GM18867 (cell line): ENCODE results near the gene POLR2H.

Experiments
- ATAC-seq: cut with Tn5 transposase; IDR thresholded peaks from one replicate; pipeline ENCODE4 v1.9.1; 2021; ENCODE audit warnings: mild to moderate bottlenecking, moderate library complexity; ENCODE audit not compliant: unreplicated experiment

The POLR2H gene

DNA sequence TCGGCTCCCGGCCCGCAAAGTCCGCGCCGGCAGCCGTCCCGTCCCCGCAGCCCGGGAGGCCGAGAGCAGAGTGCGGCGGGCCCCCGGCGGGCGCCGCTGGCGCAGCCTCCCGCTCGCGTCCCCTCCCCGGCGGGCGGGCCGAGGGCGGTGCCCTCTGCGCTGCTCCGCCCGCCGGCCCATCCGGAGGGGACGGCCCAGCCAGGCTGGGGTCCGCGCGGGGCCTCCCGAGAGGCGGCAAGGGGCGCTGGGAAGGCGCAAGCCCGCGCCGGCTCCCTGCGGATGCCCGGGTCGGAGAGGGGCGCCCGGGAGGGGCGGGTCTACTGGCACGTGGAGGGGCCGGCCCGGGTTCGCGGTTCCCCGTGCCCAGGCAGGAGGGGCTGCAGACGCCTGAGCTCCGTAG, at the start of gene POLR2H, which contains the start of gene CLCN2:
Gene POLR2H (plus strand): TSS at position 179 of the 400 bp plus-strand sequence. CDS start 1,783 bp downstream, outside the sequence.
Gene CLCN2 (minus strand): TSS at position 74 of the 400 bp plus-strand sequence. CDS start 126 bp downstream, outside the sequence.
- ATAC-seq = peak; percentile 43

DNA sequence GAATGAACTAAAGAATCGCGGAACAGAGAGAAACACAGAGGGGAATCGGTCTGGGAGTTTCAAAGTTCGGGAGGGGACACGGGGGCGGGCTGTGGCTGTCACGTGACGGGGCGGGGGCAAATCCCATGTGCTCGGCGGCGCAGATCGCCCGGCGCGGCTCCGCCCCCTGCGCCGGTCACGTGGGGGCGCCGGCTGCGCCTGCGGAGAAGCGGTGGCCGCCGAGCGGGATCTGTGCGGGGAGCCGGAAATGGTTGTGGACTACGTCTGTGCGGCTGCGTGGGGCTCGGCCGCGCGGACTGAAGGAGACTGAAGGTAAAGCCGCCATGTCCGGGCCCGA, 47.2 kb upstream of the POLR2H start, which contains the start of gene EIF4G1:
Gene EIF4G1 (plus strand): TSS at position 244 of the 337 bp plus-strand sequence. CDS start 1,191 bp downstream, outside the sequence.
- peak; percentile 84 for ATAC-seq

DNA sequence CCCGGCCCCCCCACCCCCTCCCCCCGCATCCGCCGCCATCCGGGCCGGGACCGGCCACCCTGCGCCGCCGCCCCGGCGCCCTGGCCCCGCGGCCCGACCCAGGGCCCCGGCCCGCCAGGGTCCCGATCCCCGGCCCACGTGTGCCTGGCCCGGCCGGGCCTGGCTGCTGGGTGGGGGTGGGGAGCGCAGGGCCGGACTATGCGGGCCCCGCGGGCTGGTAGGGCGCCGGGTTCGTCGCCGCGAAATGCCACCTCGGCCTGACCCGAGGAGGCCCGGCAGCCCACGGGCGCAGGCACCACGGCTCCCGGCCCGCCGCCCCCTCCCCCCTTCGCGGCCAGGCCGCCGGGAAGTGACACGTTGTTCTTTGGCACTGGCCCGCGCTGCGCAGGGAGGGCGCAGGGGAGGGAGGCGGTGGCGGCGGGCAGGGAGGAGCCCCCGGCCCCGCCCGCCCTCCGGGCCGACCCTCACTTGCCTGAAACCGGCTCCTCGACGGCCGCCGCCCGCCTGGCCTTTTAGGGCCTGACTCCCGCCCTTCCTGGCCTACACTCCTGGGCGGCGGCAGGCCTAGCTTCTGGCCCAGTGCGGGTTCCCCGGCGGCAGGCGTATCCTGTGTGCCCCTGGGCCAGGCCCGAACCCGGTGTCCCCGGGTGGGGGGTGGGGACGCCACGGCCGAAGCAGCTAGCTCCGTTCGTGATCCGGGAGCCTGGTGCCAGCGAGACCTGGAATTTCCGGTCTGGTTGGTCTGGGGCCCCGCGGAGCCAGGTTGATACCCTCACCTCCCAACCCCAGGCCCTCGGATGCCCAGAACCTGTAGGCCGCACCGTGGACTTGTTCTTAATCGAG, 46.6 kb upstream of the POLR2H start:
- peak; percentile 43 for ATAC-seq

DNA sequence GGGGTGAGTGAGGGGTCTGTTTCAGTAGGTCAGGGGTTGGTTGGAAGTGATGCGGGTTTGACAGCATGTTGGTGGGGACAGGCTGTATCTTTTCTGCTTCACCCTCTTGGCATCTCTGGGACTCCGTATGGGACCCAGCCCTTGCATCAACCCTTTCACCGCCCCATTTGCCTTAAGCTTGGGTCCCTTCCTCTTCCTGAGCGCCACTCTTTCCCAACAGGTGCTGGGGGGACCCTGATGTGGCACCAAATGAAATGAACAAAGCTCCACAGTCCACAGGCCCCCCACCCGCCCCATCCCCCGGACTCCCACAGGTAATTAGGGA, 46.0 kb upstream of the POLR2H start:
- peak; percentile 1 for ATAC-seq

DNA sequence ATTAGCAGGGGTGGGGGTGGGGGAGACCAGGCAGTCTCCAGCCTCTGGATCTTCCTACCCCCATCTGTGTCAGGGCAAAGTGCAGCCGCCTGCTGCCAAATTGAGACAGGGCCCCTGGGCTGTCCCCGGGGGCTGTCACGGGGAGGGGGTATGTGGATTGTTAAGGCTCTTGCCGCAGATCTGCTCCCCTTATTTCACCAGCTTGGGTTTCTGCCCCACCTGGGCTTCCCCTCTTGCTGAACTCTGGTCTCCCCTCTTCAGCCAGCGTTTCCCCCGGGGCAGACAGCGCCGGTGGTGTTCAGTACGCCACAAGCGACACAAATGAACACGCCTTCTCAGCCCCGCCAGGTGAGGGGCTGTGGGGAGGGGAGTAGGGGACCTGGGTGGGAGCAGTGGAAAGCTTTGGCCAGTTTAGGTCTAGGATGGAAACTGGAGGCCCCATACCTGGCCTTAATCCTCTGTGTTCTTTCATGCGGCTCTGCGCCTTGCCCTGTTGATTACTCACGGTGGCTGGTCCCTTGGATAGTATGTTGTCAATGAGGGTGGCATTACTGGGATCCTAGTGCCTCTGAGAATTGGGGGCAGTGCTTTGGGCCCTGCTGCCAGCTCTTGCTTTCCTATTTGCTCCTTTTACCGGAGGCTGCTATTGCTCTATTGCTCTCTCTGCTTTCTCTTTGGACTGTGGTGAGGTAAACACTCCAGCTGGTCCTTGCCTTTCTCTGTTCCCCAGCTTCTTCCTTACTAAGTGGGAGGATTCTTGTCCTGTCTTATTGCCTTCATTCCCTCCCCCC, 45.4 kb upstream of the POLR2H start:
- no peak for ATAC-seq

DNA sequence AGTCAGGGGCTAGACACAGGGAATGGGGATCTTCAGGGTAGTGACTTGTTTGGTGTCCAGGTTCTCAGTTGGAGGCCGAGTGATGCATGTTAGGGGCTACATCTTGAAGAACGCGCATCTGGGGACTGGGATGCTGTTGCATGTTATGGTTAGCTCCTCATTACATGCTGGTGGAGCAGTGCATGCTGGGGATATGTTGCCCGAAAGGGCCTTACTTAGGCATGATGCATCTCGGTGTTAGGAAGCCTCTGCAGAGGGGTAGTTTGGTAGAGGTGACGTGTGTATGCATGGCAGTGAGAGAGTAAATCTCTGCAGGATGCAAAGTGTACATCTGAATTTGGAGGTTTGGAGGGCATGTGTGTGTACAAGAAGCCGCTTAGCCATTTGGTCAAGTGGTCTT, 44.7 kb upstream of the POLR2H start:
- ATAC-seq = no peak

DNA sequence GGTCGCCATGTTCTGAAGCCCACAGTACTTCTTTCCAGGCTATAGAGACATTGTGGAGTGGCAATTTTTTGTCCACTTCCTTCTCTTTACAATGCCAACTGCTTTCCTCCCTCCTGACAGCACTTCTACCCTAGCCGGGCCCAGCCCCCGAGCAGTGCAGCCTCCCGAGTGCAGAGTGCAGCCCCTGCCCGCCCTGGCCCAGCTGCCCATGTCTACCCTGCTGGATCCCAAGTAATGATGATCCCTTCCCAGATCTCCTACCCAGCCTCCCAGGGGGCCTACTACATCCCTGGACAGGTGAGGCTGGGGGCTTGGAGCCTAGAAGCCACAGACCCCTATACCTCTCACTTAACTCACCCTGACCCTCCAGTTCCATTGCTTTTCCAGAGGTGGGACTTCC, 44.3 kb upstream of the POLR2H start:
- ATAC-seq = no peak

DNA sequence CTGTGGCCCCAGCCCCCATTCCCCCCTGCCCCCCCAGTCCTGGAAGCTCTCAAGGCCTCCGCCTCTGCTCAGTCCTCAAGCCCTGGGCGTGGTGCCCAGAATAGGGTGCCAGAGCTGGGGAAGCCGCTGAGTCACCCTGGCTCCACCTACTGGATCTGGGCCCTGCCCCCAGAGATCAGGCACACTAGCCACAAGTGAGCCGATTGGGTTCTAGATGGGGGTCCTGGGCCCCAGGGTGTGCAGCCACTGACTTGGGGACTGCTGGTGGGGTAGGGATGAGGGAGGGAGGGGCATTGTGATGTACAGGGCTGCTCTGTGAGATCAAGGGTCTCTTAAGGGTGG, 41.4 kb upstream of the POLR2H start:
- ATAC-seq = no peak

DNA sequence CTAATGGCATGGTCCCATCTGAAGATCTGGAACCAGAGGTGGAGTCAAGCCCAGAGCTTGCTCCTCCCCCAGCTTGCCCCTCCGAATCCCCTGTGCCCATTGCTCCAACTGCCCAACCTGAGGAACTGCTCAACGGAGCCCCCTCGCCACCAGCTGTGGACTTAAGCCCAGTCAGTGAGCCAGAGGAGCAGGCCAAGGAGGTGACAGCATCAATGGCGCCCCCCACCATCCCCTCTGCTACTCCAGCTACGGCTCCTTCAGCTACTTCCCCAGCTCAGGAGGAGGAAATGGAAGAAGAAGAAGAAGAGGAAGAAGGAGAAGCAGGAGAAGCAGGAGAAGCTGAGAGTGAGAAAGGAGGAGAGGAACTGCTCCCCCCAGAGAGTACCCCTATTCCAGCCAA, 39.8 kb upstream of the POLR2H start:
- ATAC-seq = no peak

DNA sequence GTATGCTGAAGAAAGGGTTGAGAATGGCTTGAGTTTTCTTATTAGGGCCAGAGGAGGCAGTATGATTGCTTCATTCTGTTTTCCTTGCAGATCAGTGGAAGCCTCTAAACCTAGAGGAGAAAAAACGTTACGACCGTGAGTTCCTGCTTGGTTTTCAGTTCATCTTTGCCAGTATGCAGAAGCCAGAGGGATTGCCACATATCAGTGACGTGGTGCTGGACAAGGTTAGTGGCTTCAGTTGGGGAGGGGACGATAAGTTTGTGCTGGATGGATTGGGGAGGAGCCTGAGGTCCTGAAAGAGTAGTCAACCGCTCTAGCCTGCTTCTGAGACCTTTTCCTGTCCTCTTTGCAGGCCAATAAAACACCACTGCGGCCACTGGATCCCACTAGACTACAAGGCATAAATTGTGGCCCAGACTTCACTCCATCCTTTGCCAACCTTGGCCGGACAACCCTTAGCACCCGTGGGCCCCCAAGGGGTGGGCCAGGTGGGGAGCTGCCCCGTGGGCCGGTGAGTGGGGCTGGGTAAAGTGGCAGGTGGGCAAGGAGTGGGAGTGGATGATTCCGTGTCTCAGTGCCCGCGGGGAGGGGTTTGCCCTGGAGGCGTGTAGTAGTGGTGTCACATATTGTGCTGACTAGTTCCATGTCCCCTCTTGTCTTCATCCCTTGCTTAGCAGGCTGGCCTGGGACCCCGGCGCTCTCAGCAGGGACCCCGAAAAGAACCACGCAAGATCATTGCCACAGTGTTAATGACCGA, 38.6 kb upstream of the POLR2H start:
- no peak for ATAC-seq

DNA sequence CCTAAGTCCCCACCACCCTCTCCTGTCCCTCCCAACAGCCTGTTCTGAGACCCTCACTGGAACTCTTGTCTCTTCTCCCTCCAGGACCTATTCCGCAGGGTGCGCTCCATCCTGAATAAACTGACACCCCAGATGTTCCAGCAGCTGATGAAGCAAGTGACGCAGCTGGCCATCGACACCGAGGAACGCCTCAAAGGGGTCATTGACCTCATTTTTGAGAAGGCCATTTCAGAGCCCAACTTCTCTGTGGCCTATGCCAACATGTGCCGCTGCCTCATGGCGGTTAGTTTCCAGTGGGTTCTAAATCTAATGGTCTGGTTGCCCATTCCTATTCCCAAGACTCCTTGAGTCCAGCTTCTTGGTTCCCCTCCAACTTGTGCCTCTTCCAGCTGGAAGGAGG, 37.8 kb upstream of the POLR2H start:
- ATAC-seq = no peak

DNA sequence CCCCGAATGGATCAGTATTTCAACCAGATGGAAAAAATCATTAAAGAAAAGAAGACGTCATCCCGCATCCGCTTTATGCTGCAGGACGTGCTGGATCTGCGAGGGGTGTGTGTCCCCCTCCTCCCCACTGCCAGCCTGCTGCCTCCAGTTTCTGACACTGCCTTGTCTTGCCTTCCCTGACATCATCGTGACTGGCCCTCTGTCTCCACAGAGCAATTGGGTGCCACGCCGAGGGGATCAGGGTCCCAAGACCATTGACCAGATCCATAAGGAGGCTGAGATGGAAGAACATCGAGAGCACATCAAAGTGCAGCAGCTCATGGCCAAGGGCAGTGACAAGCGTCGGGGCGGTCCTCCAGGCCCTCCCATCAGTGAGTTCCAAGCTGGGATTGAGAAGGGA, 36.2 kb upstream of the POLR2H start:
- no peak for ATAC-seq

DNA sequence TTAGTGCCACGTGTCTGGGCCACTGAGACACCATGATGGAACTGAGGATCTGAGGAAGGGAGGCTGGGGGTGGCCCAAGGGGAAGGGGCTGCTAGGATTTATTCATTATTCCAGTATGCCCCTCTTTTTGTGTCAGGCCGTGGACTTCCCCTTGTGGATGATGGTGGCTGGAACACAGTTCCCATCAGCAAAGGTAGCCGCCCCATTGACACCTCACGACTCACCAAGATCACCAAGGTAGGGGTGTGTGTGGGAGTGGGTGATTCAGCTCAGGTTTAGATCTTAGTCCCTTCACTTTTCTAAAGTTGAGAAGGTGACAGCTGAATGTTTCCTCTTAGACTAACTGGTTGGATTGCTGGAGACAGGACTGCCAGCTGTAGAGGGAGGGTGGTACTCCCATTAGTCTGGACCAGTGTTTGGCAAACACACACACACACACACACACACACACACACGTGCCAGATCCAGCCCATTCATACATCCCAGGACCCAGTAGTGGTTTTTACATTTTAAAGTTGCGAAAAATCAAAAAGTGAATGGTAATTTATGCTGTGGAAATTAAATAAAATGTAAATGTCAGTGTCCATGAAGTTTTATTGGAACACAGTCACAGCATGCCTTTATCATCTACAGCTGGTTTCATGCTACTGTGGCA, 35.7 kb upstream of the POLR2H start:
- ATAC-seq = no peak

DNA sequence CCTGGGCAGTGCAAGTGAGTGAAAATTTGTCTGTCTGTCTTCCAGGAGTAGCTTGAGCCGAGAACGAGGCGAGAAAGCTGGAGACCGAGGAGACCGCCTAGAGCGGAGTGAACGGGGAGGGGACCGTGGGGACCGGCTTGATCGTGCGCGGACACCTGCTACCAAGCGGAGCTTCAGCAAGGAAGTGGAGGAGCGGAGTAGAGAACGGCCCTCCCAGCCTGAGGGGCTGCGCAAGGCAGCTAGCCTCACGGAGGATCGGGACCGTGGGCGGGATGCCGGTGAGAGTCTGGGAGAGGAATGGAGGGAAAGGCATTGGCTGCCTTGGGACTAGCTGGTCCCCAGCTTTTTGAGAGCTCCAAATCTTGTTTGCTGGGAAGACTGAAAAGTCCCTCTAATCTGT, 34.3 kb upstream of the POLR2H start:
- ATAC-seq = no peak

DNA sequence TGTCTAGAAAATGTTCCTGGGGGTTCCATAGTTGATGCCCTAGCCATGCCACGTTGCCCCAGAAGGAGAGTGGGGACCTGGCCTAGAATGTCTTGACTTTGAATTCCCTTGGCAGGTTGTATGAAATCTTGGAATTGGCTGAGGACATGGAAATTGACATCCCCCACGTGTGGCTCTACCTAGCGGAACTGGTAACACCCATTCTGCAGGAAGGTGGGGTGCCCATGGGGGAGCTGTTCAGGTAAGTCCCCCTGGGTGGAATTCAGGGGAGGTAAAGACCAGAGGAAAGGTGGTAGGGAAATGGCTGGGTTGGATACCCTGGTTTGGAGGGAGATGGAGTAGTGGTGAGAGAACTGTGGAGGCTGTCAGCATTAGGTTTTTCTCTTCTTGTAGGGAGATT, 33.0 kb upstream of the POLR2H start:
- ATAC-seq = no peak

DNA sequence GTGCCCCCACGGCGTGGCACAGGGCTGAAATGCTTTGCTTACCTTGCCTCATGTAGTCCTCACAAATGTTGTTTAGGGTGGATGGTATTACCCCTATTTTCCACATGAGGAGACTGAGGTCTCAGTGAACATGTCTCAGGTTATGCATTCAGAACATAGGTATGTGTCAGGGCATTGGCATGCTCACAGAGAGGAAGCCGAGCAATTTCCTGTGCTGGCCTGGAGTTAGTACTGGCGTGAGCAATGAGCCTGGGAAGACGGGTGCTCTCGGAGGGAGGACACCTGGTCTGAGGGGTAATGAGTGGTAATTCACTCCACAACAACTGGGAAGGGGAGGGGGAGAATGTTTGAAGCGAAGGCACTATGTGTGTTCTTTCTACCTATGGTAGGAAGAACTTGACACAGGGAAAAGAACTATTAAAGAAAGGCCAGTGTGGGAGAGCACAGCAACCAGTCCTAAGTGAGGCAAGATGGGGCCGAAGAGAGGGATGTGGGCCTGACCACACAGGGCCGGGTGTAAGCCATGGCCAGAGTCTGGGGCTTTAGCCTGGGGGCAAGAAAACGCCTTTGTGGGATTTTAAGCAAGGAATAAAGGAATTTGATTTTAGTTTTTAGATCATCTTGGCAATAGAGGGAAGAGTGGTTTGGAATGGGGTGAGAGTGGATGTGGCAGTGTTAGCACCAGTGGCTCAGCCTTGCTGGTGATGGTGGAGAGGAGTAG, 29.0 kb upstream of the POLR2H start:
- ATAC-seq = no peak

DNA sequence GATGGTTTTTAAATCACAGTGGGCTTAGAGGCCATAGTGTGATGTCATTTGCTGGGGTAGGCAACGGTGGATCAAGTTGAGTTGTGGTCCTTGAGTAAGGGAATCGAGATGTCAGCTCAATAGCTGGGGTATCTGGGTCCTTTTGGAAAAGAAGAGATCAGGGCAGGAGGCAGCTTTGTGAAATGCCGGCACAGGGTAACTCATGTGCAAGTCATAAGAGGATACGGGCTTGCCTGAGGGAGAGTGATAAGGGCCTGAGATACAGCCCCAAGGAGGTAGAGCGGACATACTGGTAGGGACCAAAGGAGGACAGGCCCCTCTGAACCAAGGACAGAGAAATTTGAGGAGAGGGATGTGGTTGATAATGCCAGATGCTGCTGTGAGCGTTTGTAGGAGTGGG, 28.3 kb upstream of the POLR2H start:
- no peak for ATAC-seq

DNA sequence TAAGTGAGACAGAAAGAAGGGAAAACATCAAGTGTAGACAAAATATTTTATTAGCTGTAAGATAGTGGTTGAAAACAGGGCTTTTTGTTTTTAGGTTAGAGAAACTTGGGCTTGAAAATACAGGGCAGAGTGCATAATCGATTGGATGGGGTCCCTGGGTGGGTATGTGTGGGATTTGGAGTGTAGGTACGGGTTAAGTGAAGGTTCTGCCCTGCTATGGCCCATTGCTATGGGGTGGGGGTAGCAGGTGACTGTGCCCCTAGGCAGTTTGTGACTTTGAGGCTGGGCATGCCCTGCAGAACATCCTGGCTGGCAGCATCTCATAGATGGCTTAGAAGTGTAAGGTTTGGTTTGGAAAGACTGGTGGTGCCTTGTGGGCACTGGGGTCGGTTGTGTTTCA, 27.8 kb upstream of the POLR2H start:
- no peak for ATAC-seq

DNA sequence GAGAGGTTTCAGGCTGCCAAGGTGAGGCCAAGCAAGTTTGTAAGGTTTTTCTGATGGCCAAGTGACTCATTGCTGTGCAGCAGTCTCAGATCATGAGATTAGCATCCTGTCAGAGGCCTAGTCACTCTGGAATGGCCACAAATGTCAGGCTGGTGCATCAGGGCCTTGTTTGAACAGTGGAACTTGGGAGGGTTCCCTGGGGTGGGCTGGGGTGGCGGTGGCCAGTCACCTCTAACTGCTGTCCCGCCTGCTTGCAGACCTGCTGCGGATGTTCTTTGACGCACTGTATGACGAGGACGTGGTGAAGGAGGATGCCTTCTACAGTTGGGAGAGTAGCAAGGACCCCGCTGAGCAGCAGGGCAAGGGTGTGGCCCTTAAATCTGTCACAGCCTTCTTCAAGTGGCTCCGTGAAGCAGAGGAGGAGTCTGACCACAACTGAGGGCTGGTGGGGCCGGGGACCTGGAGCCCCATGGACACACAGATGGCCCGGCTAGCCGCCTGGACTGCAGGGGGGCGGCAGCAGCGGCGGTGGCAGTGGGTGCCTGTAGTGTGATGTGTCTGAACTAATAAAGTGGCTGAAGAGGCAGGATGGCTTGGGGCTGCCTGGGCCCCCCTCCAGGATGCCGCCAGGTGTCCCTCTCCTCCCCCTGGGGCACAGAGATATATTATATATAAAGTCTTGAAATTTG, 26.9 kb upstream of the POLR2H start:
- ATAC-seq = no peak

DNA sequence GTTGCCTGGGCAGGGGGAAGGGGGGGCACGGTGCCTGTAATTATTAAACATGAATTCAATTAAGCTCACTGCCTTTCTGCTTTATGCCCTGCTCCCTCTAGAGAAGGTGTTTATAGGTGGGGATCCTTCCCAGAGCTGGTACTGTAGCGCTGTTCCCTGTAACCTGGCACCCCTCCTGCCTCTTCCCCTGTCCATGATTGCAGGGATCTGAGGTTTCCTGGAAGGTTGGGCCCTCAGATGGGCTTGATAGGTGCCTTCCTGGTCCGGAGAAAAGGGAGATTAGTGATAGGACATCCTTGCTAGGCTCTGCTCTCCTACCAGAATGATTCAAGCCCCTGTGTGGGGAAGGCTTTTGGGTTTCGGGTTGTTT, 26.2 kb upstream of the POLR2H start:
- no peak for ATAC-seq
